Measurements from ENCODE around the gene IFNA13.

Gene IFNA13

GRCh38 chr9:21324047-21324446 lies 43.8 kb downstream of the IFNA13 start:
- Histone ChIP-seq H3K9me3 (ENCODE audit: insufficient read depth, low read depth, low read length) (no peaks in the 10 kb centered on the region), H3K4me2 (ENCODE audit: low read depth, low read length, poor library complexity, severe bottlenecking) (no peak overlapping the region), H3K9ac (ENCODE audit: low read depth, low read length, poor library complexity, severe bottlenecking) (no peak overlapping the region), H3F3A (ENCODE audit: low read depth) (no peaks in the 10 kb centered on the region), H2AFZ (ENCODE audit: low read length) (no peak overlapping the region), H3K9me2 (replicated peaks; ENCODE audit: low read depth, low read length) (no peaks in the 10 kb centered on the region), H3K4me1 (ENCODE audit: insufficient read depth, low read length, poor library complexity, severe bottlenecking) (peaks cover 5% of the 10 kb centered on the region), H4K20me1 (ENCODE audit: insufficient read depth, low read length, poor library complexity, severe bottlenecking) (peaks cover 12% of the 10 kb centered on the region), H3K36me3 (ENCODE audit: insufficient read depth, low read length) (peaks cover 10% of the 10 kb centered on the region; the same call in 1 of the 2 replicates), H3K4me3 (ENCODE audit: low read length, poor library complexity, severe bottlenecking) (no peak overlapping the region), H3K79me2 (ENCODE audit: insufficient read depth, low read length) (peaks cover 3% of the 10 kb centered on the region; the same call in 1 of the 2 replicates), H3K27me3 (ENCODE audit: insufficient read depth, low read length, poor library complexity, severe bottlenecking) (no peaks in the 10 kb centered on the region)
- TF ChIP-seq CTCF (conservative IDR thresholded peaks at IDR 0.05; ENCODE audit: low read length) (no peak), EZH2phosphoT487 (IDR thresholded peaks at IDR 0.05; ENCODE audit: borderline replicate concordance) (no peak)

GRCh38 chr9:21322911-21323461 lies 44.9 kb downstream of the IFNA13 start:
- Histone ChIP-seq H3K9me2 (replicated peaks; ENCODE audit: low read depth, low read length) (no peaks in the 10 kb centered on the region), H3K9me3 (ENCODE audit: insufficient read depth, low read depth, low read length) (no peaks in the 10 kb centered on the region), H3K9ac (ENCODE audit: low read depth, low read length, poor library complexity, severe bottlenecking) (no peak overlapping the region), H3K4me1 (ENCODE audit: insufficient read depth, low read length, poor library complexity, severe bottlenecking) (peaks cover 5% of the 10 kb centered on the region), H2AFZ (ENCODE audit: low read length) (no peak overlapping the region), H3K4me2 (ENCODE audit: low read depth, low read length, poor library complexity, severe bottlenecking) (no peak overlapping the region), H3K36me3 (ENCODE audit: insufficient read depth, low read length) (peaks cover 10% of the 10 kb centered on the region; the same call in 1 of the 2 replicates), H3K79me2 (ENCODE audit: insufficient read depth, low read length) (no peaks in the 10 kb centered on the region), H3K27me3 (ENCODE audit: insufficient read depth, low read length, poor library complexity, severe bottlenecking) (no peaks in the 10 kb centered on the region), H3K4me3 (ENCODE audit: low read length, poor library complexity, severe bottlenecking) (no peak overlapping the region), H3F3A (ENCODE audit: low read depth) (no peaks in the 10 kb centered on the region), H4K20me1 (ENCODE audit: insufficient read depth, low read length, poor library complexity, severe bottlenecking) (peaks cover 9% of the 10 kb centered on the region)
- TF ChIP-seq EZH2phosphoT487 (IDR thresholded peaks at IDR 0.05; ENCODE audit: borderline replicate concordance) (no peak), CTCF (conservative IDR thresholded peaks at IDR 0.05; ENCODE audit: low read length) (no peak)

- Histone ChIP-seq H2AFZ (ENCODE audit: low read length) (no peak overlapping the region), H3K9ac (ENCODE audit: low read depth, low read length, poor library complexity, severe bottlenecking) (no peak overlapping the region), H4K20me1 (ENCODE audit: insufficient read depth, low read length, poor library complexity, severe bottlenecking) (no peaks in the 10 kb centered on the region), H3K4me2 (ENCODE audit: low read depth, low read length, poor library complexity, severe bottlenecking) (no peak overlapping the region), H3K79me2 (ENCODE audit: insufficient read depth, low read length) (no peaks in the 10 kb centered on the region), H3F3A (ENCODE audit: low read depth) (no peaks in the 10 kb centered on the region), H3K9me2 (replicated peaks; ENCODE audit: low read depth, low read length) (no peaks in the 10 kb centered on the region), H3K36me3 (ENCODE audit: insufficient read depth, low read length) (peaks cover 10% of the 10 kb centered on the region; the same call in 1 of the 2 replicates), H3K9me3 (ENCODE audit: insufficient read depth, low read depth, low read length) (no peaks in the 10 kb centered on the region), H3K27me3 (ENCODE audit: insufficient read depth, low read length, poor library complexity, severe bottlenecking) (no peaks in the 10 kb centered on the region), H3K4me1 (ENCODE audit: insufficient read depth, low read length, poor library complexity, severe bottlenecking) (no peaks in the 10 kb centered on the region), H3K4me3 (ENCODE audit: low read length, poor library complexity, severe bottlenecking) (no peak overlapping the region)
- TF ChIP-seq EZH2phosphoT487 (IDR thresholded peaks at IDR 0.05; ENCODE audit: borderline replicate concordance) (no peak), CTCF (conservative IDR thresholded peaks at IDR 0.05; ENCODE audit: low read length) (no peak)
These were observed 47.4 kb downstream of the IFNA13 start for GRCh38 chr9:21320465-21320864.
